GM19193 (cell line): ENCODE data around the gene MMP28.

Source experiments
- POLR2A ChIP-seq: IDR thresholded peaks from 4 replicates; pipeline ENCODE4 v1.6.1; 2011; ENCODE audit not compliant: insufficient read depth, insufficient read length; ENCODE audit errors: extremely low read depth

Gene MMP28

DNA sequence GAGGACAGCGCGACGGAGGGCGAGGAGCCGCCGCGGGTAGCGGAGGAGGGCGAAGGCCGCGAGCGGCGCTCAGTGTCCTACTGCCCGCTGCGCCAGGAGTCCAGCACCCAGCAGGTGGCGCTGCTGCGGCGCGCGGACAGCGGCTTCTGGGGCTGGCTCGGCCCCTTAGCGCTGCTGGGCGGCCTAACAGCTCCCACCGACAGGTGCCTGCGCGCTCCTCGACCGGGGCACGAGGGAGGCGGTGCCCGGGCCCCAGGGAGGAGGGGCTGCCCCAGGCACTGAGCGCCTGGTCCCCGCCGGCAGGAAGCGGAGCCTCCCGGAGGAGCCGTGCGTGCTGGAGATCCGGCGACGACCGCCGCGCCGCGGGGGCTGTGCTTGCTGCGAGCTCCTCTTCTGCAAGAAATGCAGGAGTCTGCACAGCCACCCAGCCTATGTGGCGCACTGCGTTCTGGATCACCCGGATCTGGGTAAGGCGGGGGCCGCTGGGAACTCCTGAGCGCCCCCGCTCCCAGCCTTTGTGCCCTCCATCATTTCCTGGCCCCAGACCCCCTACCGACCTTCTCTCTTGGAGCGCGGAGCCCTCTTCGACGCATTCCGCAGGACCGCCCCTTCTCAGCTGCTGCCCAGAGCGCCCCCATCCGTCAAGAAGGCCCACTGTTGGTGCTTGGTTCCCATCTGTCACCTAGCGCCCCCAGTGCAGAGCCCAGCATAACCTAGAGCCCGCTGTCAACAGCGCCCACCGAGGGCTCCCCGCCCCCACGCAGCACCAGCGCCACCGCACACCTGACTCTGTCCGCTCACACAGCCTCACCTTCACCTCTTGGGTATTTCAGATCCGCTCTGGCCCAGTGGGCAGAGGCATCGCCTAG is 31.1 kb downstream of the MMP28 start:
- no peak for TF ChIP-seq POLR2A

DNA sequence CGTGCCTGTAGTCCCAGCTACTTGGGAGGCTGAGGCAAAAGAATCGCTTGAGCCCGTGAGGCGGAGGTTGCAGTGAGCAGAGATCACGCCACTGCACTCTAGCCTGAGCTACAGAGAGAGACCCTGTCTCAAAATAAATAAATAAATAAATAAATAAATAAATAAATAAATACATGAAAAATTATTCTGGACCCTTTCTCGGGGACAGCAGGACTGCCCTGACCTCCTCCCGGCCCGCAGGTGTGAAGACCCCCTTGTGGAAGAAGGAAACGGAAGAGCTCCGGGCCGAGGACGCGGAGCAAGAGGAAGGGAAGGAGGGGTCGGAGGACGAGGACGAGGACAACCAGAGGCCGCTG is 31.7 kb downstream of the MMP28 start:
- TF ChIP-seq POLR2A, result no peak

DNA sequence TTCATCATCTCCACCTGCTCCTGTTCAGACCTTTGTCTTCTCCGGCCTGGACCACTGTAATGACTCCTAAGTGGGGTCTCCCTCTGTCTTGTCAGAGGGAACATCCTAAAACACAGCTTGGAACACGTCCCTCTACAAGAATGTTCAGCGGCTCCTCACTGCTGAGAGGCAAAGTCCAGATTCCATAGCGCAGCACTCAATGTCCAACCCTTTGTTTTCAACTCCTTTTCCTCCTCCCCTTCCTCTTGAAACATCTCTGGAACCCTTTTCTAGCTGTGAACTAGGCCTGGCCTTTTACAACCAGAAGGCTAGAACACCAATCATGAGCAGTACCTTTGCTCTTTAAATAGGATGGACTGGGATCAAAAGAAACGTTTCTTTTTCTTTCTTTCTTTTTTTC is 33.8 kb downstream of the MMP28 start:
- TF ChIP-seq POLR2A, result no peak

DNA sequence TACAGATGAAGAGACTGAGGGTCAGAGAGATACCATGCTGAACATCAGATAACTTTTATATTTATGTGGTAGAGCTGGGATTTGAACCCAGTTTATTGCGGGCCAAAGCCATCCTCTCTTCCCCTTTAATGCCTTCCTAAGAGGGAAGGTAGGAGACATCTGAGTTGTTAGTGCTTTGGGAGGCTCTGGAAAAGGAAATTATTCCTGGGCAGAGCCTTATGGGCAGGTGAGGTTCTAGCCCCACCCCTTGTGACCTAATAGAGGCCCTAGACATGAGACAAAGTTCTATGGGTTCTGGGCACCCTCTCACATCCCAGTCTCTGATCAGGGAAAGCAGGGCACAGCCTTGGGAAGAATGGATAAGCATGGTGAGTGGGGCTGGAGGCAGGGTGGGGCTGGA is 34.9 kb downstream of the MMP28 start, which contains the start of gene C17orf50:
TSS of gene C17orf50 (plus strand) at position 301 of the 400 bp plus-strand sequence. CDS start at position 356, 55 bp downstream.
- TF ChIP-seq POLR2A, result no peak

DNA sequence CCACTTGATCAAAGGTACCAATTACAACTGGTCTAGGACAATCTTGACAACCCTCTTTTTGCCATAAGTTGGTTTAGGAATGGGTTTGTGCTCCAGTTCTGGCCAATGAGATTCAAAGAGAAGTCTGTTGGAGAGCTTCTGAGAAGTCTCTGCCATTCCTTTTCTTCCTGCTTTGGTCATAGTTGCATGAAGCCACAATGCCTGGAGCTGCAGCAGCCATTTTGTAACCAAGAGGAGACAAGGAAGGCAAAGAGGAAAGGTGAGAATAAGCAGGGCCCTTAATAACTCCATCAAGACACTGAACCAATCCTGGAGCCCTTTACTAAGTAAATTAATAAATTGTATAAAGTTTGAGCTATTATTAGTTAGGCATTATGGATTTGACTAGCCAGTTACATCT is 38.2 kb downstream of the MMP28 start:
- no peak for TF ChIP-seq POLR2A

DNA sequence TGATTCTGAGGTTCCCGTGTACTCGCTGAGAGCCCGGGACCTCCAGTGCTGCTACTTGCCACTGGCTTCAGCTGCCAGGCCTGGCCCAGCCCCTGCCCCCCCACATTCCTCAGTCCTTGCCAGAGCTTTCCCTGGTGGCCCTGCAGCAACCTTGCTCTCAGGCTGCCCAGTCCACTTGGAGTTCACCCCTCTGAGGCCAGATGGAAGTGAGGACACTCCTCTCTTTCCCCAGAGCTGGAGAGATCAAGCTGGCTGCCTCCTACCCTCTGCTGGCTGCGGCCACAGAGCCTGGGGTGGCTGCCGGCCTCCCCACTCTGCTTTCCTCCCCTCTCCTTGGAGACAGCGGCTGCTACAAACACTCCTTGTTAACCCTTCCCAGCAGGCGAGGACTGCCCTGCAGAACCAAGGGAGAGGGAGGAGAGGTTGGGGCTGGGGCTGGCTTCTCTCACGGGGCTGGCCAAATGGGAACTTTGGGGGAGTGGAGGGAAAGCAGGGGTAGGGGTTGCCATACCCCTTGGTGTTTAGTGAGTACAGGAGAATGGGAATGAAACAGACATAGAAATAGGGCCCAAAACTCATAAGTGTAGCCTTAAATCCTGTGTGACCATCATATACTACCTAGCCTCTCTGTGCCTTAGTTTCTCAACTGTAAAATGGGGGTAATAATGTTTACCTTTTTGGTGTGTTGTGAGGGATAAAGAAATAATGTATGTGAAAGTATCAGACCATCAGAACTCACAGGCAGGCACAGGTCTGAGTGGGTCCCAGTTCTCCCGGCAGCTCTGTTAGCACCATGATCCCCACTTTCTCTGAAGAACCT is 42.3 kb downstream of the MMP28 start, which contains the start of gene GAS2L2:
TSS of gene GAS2L2 (minus strand) at position 295 of the 820 bp plus-strand sequence. CDS start 389 bp downstream, outside the sequence.
- no peak for TF ChIP-seq POLR2A

DNA sequence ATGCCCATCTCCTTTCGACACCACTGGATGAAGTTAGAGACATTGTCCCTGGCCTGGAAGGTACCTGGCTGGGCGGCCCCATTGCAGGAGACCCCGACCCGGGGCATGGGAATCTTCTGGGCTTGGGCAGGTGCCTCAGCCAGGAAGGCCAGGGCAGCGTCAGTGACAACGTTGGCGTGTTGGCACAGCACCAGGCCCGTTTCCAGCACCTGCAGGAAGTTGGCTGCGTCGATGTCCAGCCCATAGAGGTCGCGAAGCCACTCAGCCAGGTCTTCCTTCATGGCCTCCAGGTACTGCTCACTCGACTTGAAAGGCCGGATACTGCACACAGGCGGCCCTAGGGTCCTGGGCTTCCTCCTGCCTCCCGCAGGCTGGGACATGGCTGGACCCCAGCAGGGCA is 43.0 kb downstream of the MMP28 start:
- TF ChIP-seq POLR2A, result no peak

DNA sequence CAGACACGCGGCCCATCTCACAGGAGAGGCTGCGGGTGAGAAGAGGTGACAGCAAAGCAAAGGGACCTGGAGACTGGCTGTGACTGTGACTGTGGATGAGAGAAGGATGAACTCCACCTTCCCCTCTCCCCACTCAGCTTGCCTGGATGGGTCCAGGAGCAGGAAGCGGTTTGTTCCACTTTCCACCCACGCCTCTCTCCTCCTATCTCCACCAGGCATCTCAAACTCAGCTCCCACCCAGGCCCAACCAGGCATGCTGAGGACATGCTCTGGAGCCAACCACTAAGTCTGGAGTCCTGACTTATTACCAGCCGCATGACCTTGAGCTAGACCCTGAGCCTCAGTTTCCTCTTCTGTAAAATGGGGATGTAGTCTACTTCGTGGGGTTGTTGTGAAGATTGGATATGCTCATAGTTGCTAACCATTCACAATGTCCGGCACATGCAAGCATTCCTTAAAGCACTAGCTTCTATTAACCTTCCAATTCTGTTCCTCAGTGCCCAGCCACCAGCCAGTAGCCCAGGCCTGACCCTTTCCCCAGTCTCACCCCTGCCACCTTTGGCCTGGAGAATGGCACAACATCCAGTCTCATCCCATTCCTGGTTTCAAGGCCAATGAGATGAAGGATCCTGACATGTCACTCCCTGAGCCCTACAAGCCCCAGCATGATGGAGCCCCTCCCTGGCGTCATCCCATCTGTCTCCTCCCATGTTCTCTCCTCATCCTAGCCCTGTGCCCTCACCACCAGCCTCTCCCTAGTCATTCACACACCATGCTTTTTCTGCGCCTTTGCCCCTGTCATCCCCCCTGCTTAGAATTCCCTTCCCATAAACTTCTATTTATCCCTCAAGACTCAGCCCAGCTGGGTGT is 44.7 kb downstream of the MMP28 start:
- TF ChIP-seq POLR2A, result no peak

DNA sequence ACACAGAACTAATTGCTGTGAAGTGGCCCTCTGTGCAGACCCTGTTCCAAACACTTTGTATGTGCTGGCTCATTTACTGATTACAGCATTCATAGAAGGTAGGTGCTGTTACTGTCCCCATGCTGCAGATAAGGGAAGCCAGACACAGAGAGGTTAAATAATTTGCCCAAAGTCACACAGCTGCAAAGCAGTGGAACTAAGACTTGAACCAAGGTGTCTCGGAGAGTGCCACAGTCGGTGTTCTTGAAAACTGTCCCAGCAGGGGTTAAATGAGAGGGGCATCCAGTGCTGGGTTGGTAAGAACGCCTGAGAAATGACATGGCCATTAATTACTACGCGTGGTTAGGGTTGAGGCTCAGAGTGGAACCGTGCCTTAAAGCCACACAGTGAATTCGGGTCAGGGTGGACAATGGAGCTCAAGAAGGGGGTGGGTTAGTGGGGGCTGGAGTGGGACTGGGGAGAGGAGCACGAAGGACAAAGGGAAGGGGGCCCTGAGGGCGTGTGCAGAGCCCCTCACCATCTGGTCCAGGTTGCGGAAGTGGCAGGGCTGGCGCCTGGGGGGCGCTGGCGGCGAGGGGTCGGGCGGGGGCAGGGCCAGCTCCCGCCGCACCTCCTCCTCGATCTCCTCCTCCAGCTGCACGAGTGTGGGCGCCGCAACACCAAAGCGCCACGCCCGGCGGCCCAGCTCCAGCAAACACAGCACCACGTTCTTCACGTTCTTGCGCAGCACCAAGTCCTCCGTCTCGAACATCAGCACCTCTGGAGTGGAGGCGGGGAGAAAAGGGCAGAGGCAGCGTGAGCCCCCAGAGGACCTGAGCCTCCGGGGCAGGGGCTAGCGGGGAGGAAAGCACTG is 45.7 kb downstream of the MMP28 start:
- TF ChIP-seq POLR2A, result no peak

DNA sequence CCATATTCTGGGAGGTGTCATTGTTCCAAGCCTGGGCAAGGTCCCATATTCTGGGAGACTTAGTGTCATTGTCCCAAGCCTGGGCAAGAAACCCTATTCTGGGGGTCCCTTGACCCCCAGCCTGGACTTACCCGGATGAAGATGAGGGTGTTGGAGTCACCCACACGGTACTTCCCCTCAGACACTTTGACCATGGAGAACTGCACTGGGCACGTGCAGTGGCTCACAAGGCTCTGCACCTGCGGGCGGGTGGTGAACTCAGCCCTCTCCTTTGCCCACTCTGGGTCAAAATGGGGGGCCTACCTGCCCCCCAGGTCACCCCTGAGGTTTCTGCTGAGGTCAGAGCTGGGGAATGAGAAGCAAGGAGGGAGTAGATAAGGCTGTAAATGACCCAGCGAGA is 46.5 kb downstream of the MMP28 start:
- TF ChIP-seq POLR2A, result no peak

DNA sequence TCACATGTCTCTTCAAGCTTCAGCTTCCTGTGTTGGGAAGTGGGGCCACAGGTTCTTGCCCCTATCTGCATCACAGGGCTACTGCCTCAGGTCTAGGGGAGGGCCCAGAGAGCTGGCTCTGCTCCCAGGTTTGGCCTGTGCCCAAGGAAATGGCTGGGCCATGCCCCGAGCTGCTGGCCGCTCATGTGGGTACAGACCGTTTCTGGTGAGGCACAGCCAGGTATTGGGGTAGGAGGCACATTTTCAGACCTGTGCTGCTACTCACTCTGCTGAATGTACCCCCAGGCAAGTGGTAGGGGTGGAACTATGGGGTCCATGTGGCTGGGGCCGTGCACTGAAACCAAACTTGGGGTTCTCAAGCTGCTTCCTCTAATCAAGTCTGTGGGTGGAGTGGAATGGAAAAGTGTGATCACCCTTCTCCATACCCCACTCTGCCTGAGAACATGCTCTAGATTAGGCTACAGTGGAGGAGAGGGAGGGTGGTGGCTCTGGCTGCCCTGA is 47.0 kb downstream of the MMP28 start:
- no peak for TF ChIP-seq POLR2A

DNA sequence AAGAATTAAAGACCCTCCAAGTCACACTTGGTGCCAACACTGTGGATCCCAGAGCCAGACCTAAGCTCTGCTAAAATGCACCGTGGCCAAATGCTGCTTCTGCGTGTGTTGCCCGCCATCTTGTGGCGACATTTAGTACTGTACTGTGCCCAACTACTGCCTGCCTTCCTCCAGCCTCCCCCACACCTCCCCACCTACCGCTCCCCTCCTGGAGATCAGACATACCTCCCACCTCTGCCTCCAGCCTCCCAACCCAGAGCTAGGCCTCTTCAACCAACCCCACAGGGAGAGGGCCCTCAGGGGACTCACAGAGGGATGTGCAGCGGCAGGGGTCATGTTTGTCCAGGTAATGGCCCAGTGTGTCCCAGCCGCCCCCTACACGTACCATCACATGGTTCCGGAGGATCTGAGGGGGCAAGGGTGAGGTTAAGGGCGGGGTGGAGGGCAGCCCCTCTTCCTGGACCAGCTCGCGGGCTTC is 47.9 kb downstream of the MMP28 start:
- no peak for TF ChIP-seq POLR2A

DNA sequence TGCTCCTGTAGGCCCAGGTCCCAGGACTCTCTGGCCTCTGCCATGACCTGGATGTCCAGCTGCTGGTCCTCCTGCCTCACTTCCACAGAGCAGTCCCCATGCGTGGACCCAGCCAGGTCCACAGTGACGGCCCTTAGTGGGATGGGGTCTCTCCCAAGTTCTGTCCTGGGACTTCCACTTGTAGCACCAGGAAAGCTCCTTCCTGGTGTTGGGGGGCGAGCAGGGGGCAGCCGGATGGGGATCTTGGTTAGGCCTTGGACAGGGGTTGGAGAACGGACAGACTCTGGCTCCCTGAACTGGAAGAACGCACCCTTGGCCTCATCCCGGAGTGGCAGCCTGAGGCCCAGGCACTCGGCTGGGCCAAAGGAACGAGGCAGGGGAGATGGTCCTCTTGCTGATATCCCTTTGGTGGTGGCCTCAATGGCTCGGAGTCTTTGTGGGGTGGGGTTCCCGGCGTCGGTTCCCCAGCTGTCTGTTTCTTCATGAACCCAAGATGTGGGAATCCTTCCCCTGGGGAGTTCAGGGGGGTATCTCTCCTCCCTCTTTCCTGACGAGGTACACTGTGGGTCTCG is 49.6 kb downstream of the MMP28 start:
- TF ChIP-seq POLR2A, result no peak

DNA sequence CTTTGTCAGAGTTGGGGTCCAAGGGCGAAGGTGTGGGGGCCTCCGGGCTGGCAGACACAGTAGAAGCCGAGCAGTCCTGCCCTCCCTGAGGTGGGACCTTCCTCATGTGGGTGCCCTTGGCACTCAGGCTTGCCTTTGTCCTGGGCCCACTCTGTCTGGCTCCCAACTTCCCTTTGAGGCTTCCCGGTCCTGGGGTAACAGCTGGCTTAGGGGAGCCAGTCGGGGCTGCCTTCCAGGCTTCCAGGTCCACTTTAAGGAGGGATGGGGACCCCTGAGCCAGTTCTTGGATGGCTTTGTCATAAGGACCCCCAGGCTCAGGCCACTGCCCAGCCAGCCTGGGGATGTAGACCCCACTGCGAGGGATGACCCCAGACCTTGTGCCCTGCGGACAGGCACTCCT is 50.2 kb downstream of the MMP28 start:
- TF ChIP-seq POLR2A, result no peak

DNA sequence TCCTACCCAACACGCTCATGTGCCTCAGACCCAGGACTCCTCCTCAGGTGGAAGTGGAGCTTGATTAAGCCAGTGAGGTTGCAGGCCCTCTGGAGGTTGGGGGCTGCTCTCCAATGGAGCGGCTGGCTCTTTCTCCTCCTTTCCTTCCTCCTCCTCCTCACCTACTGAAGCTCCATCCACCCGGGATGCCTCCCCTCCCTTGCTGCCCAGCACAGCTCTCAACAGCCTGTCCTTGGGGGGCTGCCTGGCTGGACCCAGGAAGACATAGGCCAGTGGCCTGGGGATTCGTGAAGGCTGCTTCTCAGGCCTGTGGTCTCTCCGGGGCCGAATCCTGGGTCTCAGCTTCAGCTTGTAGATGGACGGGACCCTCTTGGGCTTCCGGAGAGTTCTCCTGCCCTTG is 50.6 kb downstream of the MMP28 start:
- TF ChIP-seq POLR2A, result no peak
